HG03064 (cell line): ENCODE data around the gene TAF3.
A peak's percentile ranks its signal among the peaks of the same experiment; 100 is the strongest.
"Not testable (repeated sequence)": the region's sequence is repeated elsewhere in the genome, so short reads cannot be mapped to it uniquely, and the experiment has no call there.

Experiments
- ATAC-seq: cut with Tn5 transposase; IDR thresholded peaks from one replicate; pipeline ENCODE4 v1.9.1; 2021; ENCODE audit warnings: low read depth; ENCODE audit not compliant: unreplicated experiment

The TAF3 gene

DNA sequence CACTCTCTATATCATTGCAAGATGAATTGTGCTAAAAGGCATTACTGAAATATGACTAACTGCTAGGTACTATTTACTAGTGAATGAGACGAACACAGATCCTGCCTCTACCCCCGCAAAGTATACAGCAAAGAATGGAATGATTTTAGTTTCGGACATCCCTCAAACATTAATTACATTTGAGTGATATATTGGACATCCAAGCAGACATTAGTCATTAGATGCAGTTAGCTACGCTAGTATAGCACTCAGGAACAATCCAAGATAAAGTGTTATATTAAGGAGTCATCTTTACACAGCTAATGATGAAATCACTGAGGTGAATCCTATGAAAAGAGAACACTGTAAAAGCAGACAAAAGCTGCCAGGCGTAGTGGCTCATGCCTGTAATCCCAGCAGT, 7.3 kb upstream of the TAF3 start:
- no peak for ATAC-seq

DNA sequence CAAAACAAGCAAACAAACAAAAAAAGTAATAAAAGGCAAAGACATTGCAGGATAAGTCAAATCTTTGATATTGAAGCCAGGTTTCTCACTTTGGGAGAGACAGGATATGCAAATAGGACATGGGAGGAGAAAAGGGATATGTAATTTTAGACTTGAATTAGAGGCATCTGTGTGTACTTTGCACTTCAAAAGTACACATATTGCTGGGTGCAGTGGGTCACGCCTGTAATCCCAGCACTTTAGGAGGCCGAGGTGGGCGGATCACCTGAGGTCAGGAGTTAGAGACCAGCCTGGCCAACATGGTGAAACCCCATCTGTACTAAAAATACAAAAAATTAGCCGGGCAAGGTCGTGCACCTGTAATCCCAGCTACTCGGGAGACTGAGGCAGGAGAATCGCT, 6.6 kb upstream of the TAF3 start:
- ATAC-seq = not testable (repeated sequence)

DNA sequence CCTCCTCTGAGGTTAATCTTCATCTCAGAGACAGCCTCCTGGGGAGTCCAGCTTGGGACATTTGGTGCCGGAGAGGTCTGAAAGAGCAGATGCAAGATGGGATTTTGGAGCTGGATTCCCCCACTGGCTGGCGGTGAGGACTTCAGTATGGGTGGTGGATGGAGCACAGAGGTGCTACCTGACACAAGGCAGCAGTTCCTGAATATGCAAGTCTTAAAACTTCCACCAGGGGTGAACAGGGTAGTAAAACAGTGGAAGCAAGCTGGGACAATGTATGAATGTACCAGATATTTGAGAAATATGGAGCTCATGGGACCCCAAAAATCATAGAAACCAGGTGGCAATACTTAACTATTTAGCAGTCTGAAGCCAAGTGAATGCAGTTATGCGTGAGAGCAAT, 4.8 kb upstream of the TAF3 start:
- no peak for ATAC-seq

DNA sequence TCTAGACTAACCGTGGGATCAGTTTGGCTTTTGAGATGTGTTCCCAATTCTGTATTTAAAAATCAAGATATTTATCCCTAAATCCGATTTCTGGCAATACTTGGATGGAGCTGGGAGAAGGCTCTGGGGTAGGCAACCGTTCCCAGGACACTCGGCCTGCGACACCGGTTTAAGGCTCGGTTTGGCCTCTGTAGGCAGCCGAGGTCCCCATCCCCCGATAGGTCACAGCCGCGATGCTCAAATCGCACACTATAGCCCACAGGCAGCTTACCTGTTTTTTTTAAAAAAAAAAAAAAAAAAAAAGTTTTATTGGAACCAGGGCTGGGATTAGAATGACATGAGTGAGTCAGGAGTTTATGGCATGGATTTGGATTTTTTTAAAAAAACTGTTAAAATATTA, 729 bp upstream of the TAF3 start:
- no peak for ATAC-seq

DNA sequence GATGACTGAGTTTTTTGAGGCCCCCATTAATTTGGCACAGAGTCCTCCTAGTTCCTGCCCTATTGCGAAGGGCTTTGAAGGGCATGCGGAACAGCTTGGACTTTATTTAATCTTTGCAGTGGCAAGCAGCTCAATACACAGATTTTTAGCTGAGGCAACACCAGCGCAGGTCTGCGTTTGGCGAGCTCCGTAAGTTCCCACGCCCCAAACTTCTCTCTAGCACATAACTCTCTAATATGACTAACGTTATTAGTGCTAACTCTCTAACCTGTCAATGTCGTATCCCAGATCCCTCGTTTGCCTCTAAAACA, 366 bp upstream of the TAF3 start:
- peak; percentile 0 for ATAC-seq

DNA sequence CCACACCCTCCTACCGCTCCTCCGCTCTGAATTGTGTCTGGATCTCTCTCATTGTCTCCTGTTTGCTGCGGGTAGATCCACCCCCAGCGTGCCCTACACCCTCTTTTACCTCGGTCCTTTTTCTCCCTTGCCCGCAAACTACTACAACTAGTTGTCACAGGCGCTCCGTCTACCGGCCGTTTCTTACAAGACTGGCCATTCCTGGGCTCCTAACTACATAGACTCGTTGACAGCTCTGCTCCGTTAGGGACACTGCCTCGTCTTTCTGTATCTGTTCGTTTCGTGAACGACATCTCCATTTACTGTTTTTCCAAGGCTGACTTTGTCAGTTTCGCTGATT, 786 bp downstream of the TAF3 start:
- ATAC-seq = peak; percentile 54

DNA sequence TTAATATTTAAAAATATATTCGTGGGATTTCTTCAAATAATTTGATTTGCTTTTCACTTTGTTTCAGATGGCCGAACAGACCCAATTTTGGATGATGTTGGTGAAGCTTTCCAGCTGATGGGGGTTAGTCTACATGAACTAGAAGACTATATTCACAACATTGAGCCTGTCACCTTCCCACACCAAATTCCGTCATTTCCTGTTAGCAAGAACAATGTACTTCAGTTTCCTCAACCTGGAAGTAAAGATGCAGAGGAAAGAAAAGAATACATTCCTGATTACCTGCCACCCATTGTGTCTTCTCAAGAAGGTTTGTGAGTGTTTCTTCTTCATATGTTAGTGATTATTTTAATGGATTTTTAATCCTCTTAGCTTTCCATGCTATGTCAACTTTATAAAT, 5.9 kb downstream of the TAF3 start:
- no peak for ATAC-seq

DNA sequence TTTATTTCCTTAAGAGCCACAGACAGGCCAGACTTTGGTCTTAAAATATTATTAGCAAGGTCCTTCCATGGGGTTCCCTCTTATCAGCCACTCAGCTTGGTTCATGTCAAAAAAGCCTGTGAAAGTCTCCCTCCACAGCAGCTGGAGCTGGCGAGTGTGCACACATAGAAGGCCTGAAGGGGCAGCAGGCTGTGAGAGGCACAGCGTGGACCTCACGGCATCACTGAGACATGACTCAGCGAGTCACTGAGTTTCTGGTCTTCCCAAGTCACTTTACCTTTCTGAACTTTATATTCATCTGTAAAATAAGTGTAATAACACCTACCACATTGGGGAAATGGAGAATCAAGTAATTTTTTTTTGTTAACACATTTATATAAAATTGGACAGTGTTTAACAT, 8.7 kb downstream of the TAF3 start:
- ATAC-seq = no peak

DNA sequence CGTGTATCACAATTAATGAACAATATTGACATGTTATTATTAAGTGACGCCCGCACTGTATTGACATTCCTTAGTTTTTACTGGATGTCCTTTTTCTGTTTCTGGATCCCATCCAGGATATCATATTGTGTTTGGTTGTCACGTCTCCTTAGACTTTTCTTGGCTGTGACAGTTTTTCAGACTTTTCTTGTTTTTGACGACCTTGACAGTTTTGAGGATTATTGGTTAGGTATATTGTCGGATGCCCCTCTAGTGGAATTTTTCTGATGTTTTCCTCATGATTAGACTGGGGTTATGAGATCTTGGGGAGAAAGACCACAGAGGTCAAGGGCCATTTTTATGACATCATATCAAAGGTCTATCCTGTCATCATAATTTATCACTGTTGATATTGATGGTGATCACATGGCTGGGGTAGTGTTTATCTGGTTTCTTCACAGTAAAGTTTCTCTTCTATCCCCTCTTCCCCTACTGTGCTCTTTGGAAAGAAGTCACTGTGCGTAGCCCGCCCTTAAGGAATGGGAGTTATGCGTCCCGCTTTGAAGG, 11.1 kb downstream of the TAF3 start:
- ATAC-seq = no peak

DNA sequence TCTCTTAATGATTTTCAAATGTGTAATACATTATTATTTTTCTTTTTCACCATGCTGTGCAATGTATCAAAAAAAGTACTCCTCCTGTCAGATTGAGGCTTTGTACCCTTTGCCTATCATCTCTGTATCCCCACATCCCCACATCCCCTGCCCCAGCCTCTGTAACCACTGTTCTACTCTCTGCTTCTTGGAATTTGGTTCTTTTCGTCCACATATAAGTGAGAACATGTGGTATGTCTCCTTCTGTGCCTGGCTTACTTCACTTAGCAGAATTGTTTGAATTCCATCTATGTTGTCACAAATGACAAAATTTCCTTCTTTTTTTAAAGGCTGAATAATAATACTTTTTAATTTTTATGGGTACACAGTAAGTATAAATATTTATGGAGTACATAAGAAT, 13.8 kb downstream of the TAF3 start:
- no peak for ATAC-seq

DNA sequence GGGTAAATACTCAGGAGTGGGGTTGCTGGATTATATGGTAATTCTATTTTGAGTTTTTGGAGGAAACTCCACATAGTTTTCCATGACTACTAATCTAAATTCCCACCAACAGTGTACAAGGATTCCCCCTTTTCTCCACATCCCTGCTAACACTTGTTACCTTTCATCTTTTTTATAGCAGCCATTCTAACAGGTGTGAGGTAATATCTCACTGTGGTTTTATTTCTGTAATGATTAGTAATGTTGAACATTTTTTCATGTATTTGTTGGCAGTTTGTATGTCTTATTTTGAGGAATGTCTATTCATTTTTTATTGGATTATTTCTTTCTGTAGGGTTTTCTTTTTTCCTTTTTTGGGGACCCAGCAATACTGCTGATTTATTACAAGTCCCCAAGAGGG, 14.9 kb downstream of the TAF3 start:
- ATAC-seq = no peak

DNA sequence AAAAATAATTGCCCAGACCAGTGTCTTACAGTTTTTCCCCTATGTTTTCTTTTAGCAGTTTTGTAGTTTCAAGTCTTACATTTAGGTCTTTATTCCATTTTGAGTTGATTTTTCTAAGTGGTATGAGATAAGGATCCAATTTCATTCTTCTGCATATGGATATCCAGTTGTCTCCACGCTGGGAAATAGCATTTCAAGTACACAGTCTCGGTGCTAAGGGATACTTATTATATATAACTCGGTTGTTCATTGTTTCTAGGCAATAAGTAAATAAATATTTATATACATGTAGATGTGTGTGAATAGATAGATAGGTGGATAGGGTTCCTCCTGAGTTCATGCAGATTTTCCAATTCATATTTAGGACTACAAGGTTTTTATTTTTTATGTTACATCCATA, 16.0 kb downstream of the TAF3 start:
- no peak for ATAC-seq

DNA sequence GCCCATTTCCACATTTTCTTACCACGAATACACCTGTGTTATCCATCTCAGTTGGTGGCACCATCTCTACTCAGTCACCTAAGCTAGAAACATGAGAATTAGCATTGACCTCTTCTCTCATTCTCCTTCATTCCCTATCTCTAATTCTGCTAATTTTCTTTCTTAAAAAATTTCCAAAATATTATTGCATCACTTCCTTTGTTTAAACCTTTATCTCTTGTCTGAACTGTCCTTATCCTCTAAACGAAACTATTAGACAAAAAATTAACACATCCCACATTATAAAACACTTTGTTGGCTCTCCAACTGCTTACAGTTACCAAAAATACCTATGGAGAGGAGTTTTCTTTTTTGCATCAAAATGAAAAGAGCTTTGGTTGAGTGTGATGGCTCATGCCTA, 18.3 kb downstream of the TAF3 start:
- ATAC-seq = no peak

DNA sequence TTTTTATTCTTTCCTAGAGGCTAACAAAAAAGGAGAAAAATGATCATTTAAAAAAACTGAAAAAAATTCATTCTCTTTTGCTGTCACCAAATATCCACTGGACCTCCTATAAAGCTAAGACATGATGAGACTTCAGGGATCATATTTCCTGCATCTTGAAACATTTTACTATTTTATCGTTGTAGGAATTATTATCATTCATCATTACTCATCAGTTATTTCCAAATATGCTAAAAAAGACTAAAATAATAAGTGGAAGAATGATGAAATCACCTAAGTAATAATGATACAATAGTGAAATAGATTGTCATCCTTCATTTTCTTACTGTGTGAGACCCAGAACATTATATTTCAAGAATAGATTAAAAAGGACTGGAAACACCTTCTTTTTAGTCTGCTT, 28.3 kb downstream of the TAF3 start:
- ATAC-seq = no peak

DNA sequence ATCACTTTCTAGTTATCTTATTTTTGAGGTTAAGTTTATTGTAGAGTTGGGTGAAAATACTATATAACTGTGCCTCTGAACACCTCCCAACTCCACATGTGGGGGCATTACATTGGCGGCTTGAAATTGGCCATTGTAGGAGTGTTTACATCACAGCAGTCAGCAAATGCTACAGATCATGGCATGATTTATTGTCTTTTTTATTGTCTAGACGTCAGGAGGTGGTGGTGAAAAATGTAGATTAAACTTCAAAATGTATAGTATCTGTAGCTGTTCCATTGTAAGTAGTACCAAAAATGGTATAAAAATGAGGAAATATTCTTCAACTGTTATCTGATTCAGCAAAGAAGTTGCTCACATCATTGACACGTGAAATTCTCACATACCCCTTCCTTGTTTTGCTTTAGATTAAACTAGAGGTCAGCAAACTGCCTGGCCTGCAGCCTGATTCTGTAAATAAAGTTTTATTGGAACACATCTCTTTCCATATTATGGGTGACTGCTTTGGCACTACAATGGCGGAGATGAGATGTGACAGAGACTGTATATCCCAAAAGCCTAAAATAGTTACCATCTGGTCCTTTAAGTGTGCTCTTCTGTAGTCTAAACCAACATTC, 35.0 kb downstream of the TAF3 start:
- ATAC-seq = no peak

DNA sequence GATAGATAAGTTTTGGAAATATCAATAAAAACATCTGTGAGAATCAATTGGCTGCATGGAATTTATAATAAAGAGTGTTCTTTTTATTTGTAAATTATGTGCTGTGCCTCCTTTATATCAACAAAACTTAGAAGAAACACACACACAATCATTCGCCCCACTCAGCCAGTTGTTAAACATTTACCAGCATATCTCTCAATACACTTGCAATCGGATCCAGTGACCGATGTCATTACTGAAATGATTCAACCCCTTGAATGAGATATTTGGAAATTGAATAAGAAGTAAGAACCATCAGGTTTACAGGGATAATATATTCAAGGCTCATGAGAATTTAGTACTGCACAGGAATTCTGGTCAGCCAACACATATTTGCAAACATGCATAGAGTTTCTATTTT, 35.6 kb downstream of the TAF3 start:
- ATAC-seq = no peak

DNA sequence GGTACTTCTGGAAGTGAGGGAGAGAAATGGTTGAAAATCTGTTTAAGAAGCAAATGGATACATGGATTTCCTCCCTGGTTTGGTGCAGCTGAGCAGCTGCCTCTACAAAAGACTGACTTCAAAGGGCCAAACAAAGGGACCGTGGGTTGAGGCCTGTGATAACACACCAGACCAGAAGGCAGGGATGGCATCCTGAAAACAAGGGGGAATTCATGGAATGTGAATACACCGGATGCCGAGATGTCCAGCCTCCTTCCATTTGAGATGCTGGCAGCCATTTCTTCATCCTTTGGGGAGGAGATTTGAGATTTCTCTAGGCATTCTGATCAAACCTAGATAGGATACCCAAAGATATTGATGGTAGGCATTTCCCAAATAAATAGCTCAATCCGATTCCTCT, 36.9 kb downstream of the TAF3 start:
- no peak for ATAC-seq

DNA sequence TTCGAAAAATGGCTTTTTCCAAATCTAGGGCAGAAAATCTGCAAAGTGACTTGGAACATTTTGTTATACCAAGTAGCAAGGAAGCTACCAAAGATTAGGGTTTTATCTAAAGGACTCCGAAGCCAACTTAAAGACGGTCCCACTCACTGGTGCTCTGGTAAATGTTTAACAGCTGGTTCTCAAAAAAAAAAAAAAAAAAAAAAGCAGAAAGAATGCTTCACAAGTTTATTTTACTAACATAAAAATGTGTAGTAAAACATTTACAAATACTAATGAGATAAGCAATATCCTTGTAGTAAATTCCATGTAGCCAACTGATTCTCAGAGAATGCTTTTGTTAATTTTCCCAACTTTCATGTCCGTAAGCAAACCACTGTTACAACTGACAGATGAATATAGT, 38.4 kb downstream of the TAF3 start:
- no peak for ATAC-seq

DNA sequence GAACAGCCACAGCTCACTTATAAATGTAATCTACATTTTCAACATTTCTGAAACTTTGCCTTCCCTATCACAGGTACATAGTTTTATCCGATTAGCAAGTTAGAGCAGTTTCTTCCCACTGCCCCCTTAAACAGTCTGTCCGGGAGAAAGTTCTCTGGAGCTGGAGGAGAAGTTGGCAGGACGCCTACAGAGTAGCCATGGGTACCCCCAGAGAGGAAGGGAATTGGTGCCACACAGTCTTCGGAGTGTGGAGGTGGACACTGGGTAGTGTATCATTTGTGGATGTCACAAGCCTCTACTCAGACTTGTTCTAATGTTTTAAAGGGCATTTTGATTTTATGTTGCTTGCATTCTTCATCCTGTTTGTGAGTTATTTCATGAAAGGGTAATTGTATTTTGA, 39.0 kb downstream of the TAF3 start:
- ATAC-seq = no peak

DNA sequence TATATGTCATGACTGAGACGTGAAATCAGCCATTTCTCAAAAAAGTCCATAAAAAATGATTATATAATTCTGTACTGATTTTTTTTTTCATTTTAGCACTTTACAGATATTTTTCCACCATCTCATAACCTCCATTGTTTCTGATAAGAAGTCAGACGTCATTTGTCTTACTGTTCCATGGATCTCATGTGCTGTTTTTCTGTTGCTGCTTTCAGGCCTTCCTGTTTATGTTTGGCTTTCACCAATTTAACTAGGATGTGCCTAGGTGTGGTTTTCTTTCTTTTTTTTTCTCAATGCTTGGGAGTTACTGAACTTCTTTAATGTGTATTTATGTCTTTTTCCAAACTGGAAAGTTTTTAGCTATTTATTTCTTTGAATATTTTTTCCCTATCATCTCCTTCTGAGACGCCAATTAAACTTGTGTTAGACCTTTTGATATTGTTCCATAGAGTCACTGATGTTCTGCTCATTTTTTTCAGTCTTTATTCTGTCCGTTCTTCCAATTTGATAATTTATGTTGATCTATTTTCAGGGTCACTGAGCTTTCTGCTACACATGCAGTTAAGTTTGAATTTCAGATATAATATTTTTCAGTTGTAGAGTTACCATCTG, 43.3 kb downstream of the TAF3 start:
- ATAC-seq = no peak

DNA sequence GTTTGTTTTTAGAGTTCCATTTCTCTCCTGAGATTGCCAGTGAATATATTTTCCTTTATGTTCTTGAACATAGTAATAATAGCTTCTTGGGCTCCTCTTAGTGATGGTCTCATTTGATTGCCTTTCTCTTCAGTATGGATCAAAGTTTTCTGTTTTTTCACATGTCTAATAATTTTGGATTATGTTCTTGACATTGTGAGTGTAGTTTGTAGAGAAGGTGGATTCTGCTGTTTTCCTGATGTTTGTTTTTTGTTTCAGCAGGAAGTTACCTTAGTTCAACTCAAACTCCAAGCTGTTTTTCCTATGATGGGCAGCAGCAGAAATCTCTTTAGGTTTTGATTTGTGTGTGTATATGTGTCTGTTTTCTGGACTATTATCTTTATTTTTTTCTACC, 43.8 kb downstream of the TAF3 start:
- ATAC-seq = no peak

DNA sequence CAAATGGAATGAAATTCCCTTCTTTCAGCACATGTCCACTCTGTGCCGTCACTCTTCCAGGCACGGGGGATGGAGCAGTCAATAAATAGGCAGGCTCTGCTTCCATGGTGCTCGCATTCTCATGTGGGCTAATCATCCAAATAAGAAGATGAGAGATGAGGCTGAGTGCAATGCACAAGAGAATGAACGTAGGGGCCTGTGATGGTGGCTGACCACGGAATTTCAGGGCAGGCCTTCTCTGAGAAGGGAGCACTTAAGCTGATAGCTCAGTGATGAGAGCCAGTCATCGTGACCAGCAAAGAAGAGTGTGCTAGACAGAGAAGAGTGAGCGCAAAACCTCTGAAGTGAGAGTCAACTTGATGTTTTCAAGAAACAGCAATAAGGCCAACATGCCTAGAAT, 47.9 kb downstream of the TAF3 start:
- ATAC-seq = no peak

DNA sequence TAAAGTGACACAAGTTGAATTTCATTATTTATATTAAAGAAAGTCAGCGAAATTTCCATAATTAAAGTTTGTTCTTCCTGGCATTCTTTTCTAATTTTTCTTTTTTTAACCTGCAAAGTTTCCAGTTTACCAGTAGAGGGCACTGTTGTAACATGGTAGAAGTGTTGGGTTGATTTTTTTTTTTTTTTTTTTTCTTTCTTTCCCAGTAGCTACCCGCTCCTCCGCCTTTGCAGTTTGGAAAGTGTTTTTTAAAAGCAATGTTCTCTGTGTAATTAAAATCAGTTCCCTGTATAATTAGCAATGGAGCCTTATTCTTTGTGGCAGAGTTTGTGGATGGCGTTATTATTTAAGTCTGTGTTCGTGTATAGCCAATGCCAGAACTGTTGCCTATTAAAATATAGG, 53.7 kb downstream of the TAF3 start:
- ATAC-seq = no peak
